ENCODE results near the gene FPR2. TPM values are rescaled to one million over a fixed set of nuclear protein-coding genes. Genes with fewer than 3 reads are reported as not detected.

Gene FPR2
- 0.59 TPM for total RNA-seq
- long read RNA-seq, partial matches to known transcripts, result 0 of 2 reads
- long read RNA-seq, other reads (novel, unspliced or antisense), result 0 of 2 reads

GRCh38 chr19:51760697-51761356 lies at the start of gene FPR2:
TSS of gene FPR2 (plus strand) at chr19:51761180. CDS start at chr19:51768659, 7,479 bp downstream.
- intact Hi-C loops (cut with DNase I), result no loop called here
- ATAC-seq (ENCODE audit: poor library complexity) (no peak), DNase-seq (no peak)

DNA sequence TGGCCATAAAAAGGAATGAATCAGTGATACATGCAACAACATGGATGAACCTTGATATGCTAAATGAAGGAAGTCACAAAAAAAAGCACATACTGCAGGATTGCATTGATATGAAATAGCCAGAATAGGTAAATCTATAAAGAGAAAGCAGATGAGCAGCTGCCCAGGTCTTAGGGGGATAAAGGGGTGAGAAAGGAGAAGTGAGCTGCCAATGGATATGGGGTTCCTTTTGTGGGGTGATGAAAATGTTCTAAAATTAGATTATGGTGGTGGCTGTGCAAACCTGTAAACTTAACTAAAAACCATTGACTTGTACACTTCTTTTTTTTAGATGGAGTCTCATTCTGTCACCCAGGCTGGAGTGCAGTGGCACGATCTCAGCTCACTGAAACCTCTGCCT lies 49.3 kb upstream of the FPR2 start:
- intact Hi-C loops (cut with DNase I), result loop anchor here (10.0 kb wide), 1 partner anchor 103 kb away; no protein-coding TSS in a partner anchor
- ATAC-seq (ENCODE audit: poor library complexity) (no peak), DNase-seq (no peak)

GRCh38 chr19:51712461-51713081 lies 48.4 kb upstream of the FPR2 start:
- ATAC-seq (ENCODE audit: poor library complexity), result peak; percentile 45
- intact Hi-C loops (cut with DNase I), result loop anchor here (10.0 kb wide), 1 partner anchor 102 kb away; no protein-coding TSS in a partner anchor

GRCh38 chr19:51713319-51714285 lies 47.4 kb upstream of the FPR2 start:
- intact Hi-C loops (cut with DNase I), result loop anchor here (10.0 kb wide), 1 partner anchor 101 kb away; no protein-coding TSS in a partner anchor
- ATAC-seq (ENCODE audit: poor library complexity) (no peak), DNase-seq (no peak)

More at GRCh38 chr19:51712461-51713081, 48.4 kb upstream of the FPR2 start:
- no peak for DNase-seq

GRCh38 chr19:51714848-51715247 lies 46.1 kb upstream of the FPR2 start:
- no peak for DNase-seq
- ATAC-seq (ENCODE audit: poor library complexity), result no peak
- intact Hi-C loops (cut with DNase I), result loop anchor here (10.0 kb wide), 1 partner anchor 100 kb away; no protein-coding TSS in a partner anchor

DNA sequence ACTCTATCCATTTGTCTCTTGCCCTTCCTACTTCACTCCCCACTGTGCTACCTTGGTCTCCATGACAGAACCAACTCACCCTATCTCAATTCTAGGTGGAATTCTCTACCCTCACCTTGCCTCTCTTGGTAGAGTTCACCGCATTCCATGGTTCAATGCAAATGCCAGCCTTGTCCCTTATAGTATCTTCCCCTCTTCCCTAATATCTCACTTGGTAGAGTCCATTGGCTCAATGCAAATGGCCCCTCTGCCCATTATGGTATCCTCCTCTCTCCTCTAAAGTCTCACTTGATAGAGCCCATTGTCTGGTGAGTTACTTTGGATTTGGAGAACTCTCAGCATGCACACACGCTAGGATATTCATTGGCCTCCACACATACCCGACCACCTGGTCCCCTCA lies 45.1 kb upstream of the FPR2 start:
- no peak for DNase-seq
- intact Hi-C loops (cut with DNase I), result loop anchor here (10.0 kb wide), 1 partner anchor 99 kb away; no protein-coding TSS in a partner anchor
- ATAC-seq (ENCODE audit: poor library complexity), result no peak

- ATAC-seq (ENCODE audit: poor library complexity) (no peak), DNase-seq (no peak)
- intact Hi-C loops (cut with DNase I), result loop anchor here (10.0 kb wide), 1 partner anchor 98 kb away; no protein-coding TSS in a partner anchor
Measured at GRCh38 chr19:51716925-51717324, 44.1 kb upstream of the FPR2 start.

GRCh38 chr19:51719251-51719988 lies 41.6 kb upstream of the FPR2 start:
- no peak for ATAC-seq (ENCODE audit: poor library complexity)
- intact Hi-C loops (cut with DNase I), result loop anchor here (10.0 kb wide), 1 partner anchor 95 kb away; no protein-coding TSS in a partner anchor

GRCh38 chr19:51721905-51722304 lies 39.1 kb upstream of the FPR2 start:
- no peak for ATAC-seq (ENCODE audit: poor library complexity)
- no peak for DNase-seq
- intact Hi-C loops (cut with DNase I), result no loop called here

More at GRCh38 chr19:51719251-51719988, 41.6 kb upstream of the FPR2 start:
- DNase-seq, result no peak

- intact Hi-C loops (cut with DNase I), result no loop called here
Measured at GRCh38 chr19:51722492-51722891, 38.5 kb upstream of the FPR2 start.

DNA sequence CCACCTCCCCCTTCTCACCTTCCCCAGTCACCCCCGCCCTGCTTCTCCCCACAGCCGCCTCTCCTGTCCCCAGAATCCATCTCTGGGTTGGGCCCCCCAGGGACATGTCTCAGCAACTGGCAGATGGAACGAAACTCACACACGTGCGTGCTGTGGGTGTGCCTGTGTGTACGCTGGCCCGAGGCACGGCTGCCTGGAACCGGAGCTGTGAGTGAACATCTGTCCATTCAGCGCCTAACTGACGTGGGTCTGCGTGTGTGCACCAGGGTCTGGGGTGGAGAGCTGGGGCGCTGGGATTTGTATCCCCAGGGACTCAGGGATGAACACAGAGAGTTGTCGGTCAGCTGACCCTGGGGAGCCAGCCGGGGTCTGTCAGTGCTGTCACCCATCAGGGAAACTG lies 36.4 kb upstream of the FPR2 start:
- no peak for ATAC-seq (ENCODE audit: poor library complexity)
- intact Hi-C loops (cut with DNase I), result loop anchor here (2.0 kb wide), 1 partner anchor 14 kb away; no protein-coding TSS in a partner anchor
- DNase-seq, result peak; percentile 51

More at GRCh38 chr19:51722492-51722891, 38.5 kb upstream of the FPR2 start:
- DNase-seq, result no peak
- no peak for ATAC-seq (ENCODE audit: poor library complexity)

GRCh38 chr19:51726049-51726448 lies 34.9 kb upstream of the FPR2 start:
- DNase-seq, result peak; percentile 63
- intact Hi-C loops (cut with DNase I), result no loop called here
- ATAC-seq (ENCODE audit: poor library complexity), result peak; percentile 65

DNA sequence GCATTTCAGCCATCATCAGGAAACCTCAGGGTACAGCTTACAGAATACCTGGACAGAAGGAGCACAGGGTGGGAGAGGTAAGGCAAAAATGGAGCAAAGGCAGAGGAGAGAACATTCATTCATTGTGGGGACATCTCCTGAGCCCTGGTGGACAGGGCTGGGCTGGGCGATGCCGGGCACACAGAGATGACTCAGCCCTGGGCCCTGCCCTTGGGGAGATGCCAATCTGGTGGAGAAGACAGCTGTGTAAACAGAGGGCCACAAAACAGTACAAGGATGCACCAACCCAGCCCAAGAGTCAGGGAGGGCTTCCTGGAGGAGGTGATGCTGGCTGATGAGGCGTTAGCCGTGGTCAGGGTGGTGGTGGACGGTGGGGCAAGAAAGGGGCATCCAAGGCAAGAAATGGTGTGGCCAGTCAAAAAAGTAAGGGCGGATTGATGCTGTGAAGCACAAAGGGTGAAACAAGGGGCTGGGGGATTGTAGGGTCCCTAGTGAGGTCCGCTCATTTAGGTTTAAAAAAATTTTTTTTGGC lies 33.6 kb upstream of the FPR2 start:
- no peak for ATAC-seq (ENCODE audit: poor library complexity)
- no peak for DNase-seq
- intact Hi-C loops (cut with DNase I), result no loop called here

DNA sequence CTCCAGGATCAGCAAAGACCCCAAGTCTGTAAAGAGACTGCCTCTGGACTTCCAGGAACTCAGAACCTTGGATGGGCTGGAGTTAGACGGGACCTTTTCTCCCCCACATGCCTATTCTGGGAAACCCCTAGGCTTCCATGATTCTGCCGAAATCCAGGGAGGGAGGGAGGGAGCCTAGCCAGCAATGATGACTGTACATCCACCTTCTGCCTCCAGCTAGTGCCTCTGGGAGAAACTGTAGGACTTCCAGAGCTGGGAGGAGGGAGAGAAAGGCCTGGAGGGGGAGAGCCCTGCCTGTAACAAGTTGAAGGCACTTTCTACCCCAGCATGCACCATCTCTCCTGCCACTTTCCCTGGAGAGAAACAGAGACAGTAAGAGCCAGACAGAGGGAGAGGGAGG lies 31.2 kb upstream of the FPR2 start:
- intact Hi-C loops (cut with DNase I), result no loop called here
- ATAC-seq (ENCODE audit: poor library complexity) (no peak), DNase-seq (no peak)

DNA sequence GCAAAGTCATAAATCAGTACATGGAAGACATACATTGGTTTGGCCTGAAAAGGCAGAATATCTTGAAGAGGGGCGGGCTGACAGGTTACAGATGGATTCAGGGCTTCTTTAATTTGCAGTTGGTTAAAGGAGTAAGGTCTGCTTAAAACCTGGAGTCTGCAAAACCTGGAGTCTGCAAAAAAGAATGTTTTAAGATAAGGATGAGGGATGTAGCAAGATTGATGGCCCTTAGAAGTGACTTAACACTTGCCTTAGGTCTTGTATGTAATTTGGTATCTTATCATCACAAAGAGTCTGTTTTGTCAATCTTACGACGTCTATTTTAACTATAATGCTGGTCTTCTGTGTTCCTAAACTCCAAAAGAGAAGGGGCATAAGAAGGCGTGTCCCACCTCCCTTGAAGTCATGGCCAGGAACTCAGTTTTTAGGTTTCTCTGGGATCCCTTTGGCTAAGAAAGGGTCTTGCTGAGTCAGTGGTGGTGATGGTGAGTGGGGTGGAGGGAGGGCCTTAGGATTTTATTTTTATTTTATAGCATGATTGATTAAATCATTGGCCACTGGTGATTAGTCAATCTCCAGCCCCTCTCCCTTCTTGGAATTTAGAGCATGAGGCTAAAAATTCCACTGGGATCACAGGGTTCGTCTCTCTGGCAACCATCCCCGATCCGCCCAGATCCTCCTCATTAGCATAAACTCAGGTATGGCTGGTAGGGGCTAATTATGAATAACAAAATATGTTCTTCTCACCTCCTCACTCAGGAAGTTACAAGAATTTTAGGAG lies 27.0 kb upstream of the FPR2 start:
- ATAC-seq (ENCODE audit: poor library complexity) (no peak), DNase-seq (no peak)
- intact Hi-C loops (cut with DNase I), result no loop called here

DNA sequence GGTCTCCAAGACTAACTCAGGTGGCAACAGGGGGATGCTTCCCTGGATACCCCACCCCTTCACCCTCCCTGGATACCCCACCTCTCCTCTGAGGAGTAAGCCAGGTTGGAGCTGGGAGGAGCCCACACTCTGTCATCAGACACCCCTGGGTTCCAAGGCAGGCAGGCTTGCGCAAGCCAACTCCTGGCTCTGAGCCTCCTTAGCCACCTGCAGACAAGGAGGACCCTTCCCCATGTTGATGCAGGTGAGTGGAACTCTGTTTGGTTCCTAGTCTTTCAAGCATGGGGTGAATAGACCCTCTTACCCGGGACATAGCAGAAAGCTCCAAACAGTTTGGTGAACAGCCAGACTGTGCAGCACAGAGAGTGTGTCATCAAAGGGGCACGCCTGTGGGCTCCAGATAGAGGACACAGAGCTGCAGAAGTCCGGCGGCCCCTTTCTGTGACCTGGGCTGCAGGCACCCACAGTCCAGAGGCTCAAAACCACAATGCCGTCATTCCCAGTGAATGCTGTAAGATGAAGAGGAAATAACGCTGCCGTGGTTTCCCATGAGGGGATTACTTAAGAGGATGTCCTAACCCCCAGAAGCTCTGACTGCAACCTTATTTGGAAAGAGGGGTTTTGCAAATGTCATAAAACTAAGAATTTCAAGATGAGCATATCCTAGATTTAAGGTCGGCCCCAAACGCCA lies 25.1 kb upstream of the FPR2 start:
- DNase-seq, result peak; percentile 68
- peak; percentile 48 for ATAC-seq (ENCODE audit: poor library complexity)

More for the DNA sequence above, 25.1 kb upstream of the FPR2 start:
- intact Hi-C loops (cut with DNase I), result no loop called here

Data from Right ventricle myocardium superior (tissue), 1 donor.